ENCODE results near the gene OR4D1.

OR4D1 gene

GRCh38 chr17:58208344-58208743, 60.2 kb downstream of the OR4D1 start:
- no peaks in the 10 kb centered on the region for H3K27me3 ChIP-seq
- TF ChIP-seq Cebpa-rat (IDR thresholded peaks at IDR 0.05), result no peak
- no peaks in the 10 kb centered on the region for H4K20me1 ChIP-seq
- no peak overlapping the region for H3K4me3 ChIP-seq
- H3K4me1 ChIP-seq, result no peaks in the 10 kb centered on the region
- H3K27ac ChIP-seq, result no peak overlapping the region
- H3K4me2 ChIP-seq, result no peak overlapping the region
- no peak overlapping the region for H3K9ac ChIP-seq
- no peaks in the 10 kb centered on the region for H3K9me3 ChIP-seq
- peaks cover 56% of the 10 kb centered on the region for H3K36me3 ChIP-seq

Data from BLaER1 (cell line).